Hippocampal formation (tissue), 2 donors: ENCODE measurements around the gene ESR1.
"Not testable (repeated sequence)": the region's sequence is repeated elsewhere in the genome, so short reads cannot be mapped to it uniquely, and the experiment has no call there.

Experiments
- DNase-seq, 2 donors: peaks; one replicate each; lab custom pipeline; 2025; lab: John Stamatoyannopoulos, UW

Gene ESR1

GRCh38 chr6:151894426-151894825, 86.9 kb downstream of the ESR1 start:
- not testable (repeated sequence) for DNase-seq

- DNase-seq = not testable (repeated sequence)
These were observed 91.7 kb downstream of the ESR1 start for GRCh38 chr6:151899221-151899620.

- not testable (repeated sequence) for DNase-seq
These were observed 92.3 kb downstream of the ESR1 start for GRCh38 chr6:151899796-151900195.

GRCh38 chr6:151900256-151900655, 92.8 kb downstream of the ESR1 start:
- DNase-seq = no peak

- DNase-seq = no peak
These were observed 93.5 kb downstream of the ESR1 start for GRCh38 chr6:151901009-151901411.

GRCh38 chr6:151904631-151905030, 97.1 kb downstream of the ESR1 start:
- DNase-seq = no peak

- no peak for DNase-seq
These were observed 97.6 kb downstream of the ESR1 start for GRCh38 chr6:151905072-151905471.

- DNase-seq = no peak
These were observed 98.4 kb downstream of the ESR1 start for GRCh38 chr6:151905854-151906253.

GRCh38 chr6:151911401-151911800, 103.9 kb downstream of the ESR1 start:
- no peak for DNase-seq

GRCh38 chr6:151914484-151914883, 107.0 kb downstream of the ESR1 start:
- DNase-seq = no peak

- DNase-seq = no peak
These were observed 108.6 kb downstream of the ESR1 start for GRCh38 chr6:151916075-151916474.

GRCh38 chr6:151916680-151917164, 109.2 kb downstream of the ESR1 start:
- no peak for DNase-seq

GRCh38 chr6:151917531-151918329, 110.2 kb downstream of the ESR1 start:
- DNase-seq = no peak

GRCh38 chr6:151940307-151940706, 132.8 kb downstream of the ESR1 start:
- no peak for DNase-seq

- no peak for DNase-seq
These were observed 140.7 kb downstream of the ESR1 start for GRCh38 chr6:151948002-151948743.

GRCh38 chr6:151958332-151958731, 150.8 kb downstream of the ESR1 start:
- no peak for DNase-seq

- DNase-seq = no peak
These were observed 151.6 kb downstream of the ESR1 start for GRCh38 chr6:151959086-151959485.

- no peak for DNase-seq
These were observed 154.3 kb downstream of the ESR1 start for GRCh38 chr6:151961809-151962208.

GRCh38 chr6:151962246-151962846, 154.9 kb downstream of the ESR1 start:
- no peak for DNase-seq

GRCh38 chr6:151963001-151963400, 155.5 kb downstream of the ESR1 start:
- DNase-seq = no peak

GRCh38 chr6:151964412-151964811, 156.9 kb downstream of the ESR1 start:
- DNase-seq = not testable (repeated sequence)

GRCh38 chr6:151974061-151974617, 166.7 kb downstream of the ESR1 start:
- no peak for DNase-seq
